ENCODE data around the gene JAK3. TPM values are rescaled to one million over a fixed set of nuclear protein-coding genes. Genes with fewer than 3 reads are reported as not detected.

The JAK3 gene
- total and polyA plus RNA-seq, 10 of the 15 experiments (the other 5 are each of a cell fraction or from before 2014, with no cell fraction given): 7.8 to 67.9 (median 33.3) TPM

DNA sequence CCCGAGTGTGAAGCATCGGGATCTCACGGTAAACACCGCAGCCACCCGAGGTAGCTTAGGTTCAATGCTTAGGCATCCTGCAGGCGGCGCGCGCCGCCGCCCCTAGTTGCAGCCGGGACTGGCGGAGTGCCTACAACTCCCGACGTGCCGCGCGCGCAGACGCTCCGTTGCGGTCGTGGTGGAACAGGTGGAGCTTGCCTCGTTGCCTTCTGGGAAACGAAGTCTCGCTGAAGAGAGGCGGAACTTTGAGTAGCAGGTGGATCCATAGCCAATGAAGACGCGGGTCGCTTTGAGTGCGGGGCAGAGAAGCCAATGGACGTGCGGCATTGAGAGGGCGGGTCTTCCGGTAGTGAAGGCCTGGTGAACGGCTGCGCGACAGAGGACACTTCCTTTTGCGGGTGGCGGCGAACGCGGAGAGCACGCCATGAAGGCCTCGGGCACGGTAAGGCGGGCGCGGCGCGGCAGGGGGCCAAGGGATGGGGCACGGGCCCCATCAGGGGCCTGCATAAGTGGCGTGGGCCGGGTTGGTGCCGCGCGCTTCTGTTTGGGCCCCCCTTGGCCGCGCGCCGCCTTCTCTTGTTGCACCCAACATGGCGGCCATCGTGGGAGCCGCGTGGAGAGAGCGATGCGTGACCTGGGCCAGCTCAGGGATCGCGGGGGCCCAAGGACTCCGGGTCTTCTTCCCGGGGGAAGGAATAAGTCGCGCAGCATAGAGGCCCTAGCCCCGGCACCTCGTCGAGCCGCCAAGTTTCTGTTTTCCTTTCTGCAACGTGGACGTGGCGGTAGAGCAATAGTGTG lies 11.9 kb upstream of the JAK3 start, which contains the start of gene RPL18A (continued):
- TF ChIP-seq, protein P1, sequence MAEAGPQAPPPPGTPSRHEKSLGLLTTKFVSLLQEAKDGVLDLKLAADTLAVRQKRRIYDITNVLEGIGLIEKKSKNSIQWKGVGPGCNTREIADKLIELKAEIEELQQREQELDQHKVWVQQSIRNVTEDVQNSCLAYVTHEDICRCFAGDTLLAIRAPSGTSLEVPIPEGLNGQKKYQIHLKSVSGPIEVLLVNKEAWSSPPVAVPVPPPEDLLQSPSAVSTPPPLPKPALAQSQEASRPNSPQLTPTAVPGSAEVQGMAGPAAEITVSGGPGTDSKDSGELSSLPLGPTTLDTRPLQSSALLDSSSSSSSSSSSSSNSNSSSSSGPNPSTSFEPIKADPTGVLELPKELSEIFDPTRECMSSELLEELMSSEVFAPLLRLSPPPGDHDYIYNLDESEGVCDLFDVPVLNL (IDR thresholded peaks at IDR 0.05; ENCODE audit: low read depth, low read length): no peak
- TF ChIP-seq ZNF24 (IDR thresholded peaks at IDR 0.05) (no peak), EZH2 (IDR thresholded peaks at IDR 0.05; ENCODE audit: borderline replicate concordance, control insufficient read depth, low read depth, low read length) (no peak), HCFC1 (IDR thresholded peaks at IDR 0.05; ENCODE audit: low read length) (peak; percentile 97), SPI1 (IDR thresholded peaks at IDR 0.05; ENCODE audit: borderline replicate concordance, insufficient read depth, low read depth, low read length) (peak; percentile 18; the same call in 1 of the 2 replicates), FOS (IDR thresholded peaks at IDR 0.05; ENCODE audit: borderline replicate concordance, extremely low read depth, insufficient read length) (peak; percentile 79), POLR2AphosphoS5 (IDR thresholded peaks at IDR 0.05; ENCODE audit: low read length) (peak; percentile 99), SIN3A (IDR thresholded peaks at IDR 0.05; ENCODE audit: low read depth, low read length) (peak; percentile 83; the same call in 1 of the 2 replicates), SMAD5 (IDR thresholded peaks at IDR 0.05; ENCODE audit: low read depth) (peak; percentile 91), SRF (IDR thresholded peaks at IDR 0.05; ENCODE audit: low read depth in 2 of 2, low read length in 2 of 2) (0 out of 4 replicates have a peak, but pooled peaks of 1 of the 2 experiments have one; percentile 11), HDAC2 (IDR thresholded peaks at IDR 0.05) (no peak), ZNF274 (IDR thresholded peaks at IDR 0.05; ENCODE audit: insufficient read depth, insufficient read length) (no peak), CHD2 (IDR thresholded peaks at IDR 0.05; ENCODE audit: borderline replicate concordance, low read depth, low read length) (peak; percentile 96), SREBF2 (IDR thresholded peaks at IDR 0.05; ENCODE audit: low read length) (no peak), ZZZ3 (IDR thresholded peaks at IDR 0.05; ENCODE audit: control insufficient read depth, insufficient read length, low read depth) (no peak), BMI1 (IDR thresholded peaks at IDR 0.05; ENCODE audit: borderline replicate concordance) (no peak), IKZF2 (IDR thresholded peaks at IDR 0.05) (no peak; a peak in 1 of 4 replicates), TCF7 (IDR thresholded peaks at IDR 0.05; ENCODE audit: borderline replicate concordance) (no peak), STAT3 (IDR thresholded peaks at IDR 0.05; ENCODE audit: low read depth, low read length) (no peak), ESRRA (IDR thresholded peaks at IDR 0.05; ENCODE audit: low read length) (no peak), TAF1 (IDR thresholded peaks at IDR 0.05; ENCODE audit: borderline replicate concordance, low read depth, low read length) (peak; percentile 99), SREBF1 (IDR thresholded peaks at IDR 0.05; ENCODE audit: low read length) (0 out of 2 replicates have a peak, but pooled peaks have one; percentile 68), NR2F1 (conservative IDR thresholded peaks at IDR 0.05) (0 out of 2 replicates have a peak, but pooled peaks have one; percentile 33), KAT2A (conservative IDR thresholded peaks at IDR 0.05; ENCODE audit: control insufficient read depth, low read depth, low read length) (no peak), GABPA (IDR thresholded peaks at IDR 0.05; ENCODE audit: low read depth) (peak; percentile 96), MTA3 (IDR thresholded peaks at IDR 0.05; ENCODE audit: borderline replicate concordance, low read length) (no peak)
- TF ChIP-seq, protein P2, sequence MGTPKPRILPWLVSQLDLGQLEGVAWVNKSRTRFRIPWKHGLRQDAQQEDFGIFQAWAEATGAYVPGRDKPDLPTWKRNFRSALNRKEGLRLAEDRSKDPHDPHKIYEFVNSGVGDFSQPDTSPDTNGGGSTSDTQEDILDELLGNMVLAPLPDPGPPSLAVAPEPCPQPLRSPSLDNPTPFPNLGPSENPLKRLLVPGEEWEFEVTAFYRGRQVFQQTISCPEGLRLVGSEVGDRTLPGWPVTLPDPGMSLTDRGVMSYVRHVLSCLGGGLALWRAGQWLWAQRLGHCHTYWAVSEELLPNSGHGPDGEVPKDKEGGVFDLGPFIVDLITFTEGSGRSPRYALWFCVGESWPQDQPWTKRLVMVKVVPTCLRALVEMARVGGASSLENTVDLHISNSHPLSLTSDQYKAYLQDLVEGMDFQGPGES (IDR thresholded peaks at IDR 0.05): peak; percentile 95
- TF ChIP-seq, protein P3, sequence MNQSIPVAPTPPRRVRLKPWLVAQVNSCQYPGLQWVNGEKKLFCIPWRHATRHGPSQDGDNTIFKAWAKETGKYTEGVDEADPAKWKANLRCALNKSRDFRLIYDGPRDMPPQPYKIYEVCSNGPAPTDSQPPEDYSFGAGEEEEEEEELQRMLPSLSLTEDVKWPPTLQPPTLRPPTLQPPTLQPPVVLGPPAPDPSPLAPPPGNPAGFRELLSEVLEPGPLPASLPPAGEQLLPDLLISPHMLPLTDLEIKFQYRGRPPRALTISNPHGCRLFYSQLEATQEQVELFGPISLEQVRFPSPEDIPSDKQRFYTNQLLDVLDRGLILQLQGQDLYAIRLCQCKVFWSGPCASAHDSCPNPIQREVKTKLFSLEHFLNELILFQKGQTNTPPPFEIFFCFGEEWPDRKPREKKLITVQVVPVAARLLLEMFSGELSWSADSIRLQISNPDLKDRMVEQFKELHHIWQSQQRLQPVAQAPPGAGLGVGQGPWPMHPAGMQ (IDR thresholded peaks at IDR 0.05; ENCODE audit: borderline replicate concordance): no peak

Data from GM12878 (cell line).